H1 (cell line): Measurements from ENCODE around the gene IQCC. TPM values are rescaled to one million over a fixed set of nuclear protein-coding genes. Genes with fewer than 3 reads are reported as not detected.

Experiments used
- CTCF ChIA-PET: fragments of 300-600 bp; sonication (Branson Sonifier 250); formaldehyde crosslinking; loops from one replicate; lab custom pipeline; 2021; ENCODE audit not compliant: partially characterized antibody; lab: Charles Lee
- POLR2A ChIA-PET: fragments of 300-600 bp; sonication (Branson Sonifier 250); formaldehyde crosslinking; loops from one replicate; lab custom pipeline; 2021; ENCODE audit warnings: inconsistent platforms; ENCODE audit not compliant: partially characterized antibody; lab: Charles Lee
- DNase-seq, 2 experiments: peaks; one replicate each; pipeline versions ENCODE4 v3.0.0 to v3.0.0-alpha.2; 2010 to 2022; ENCODE audit warnings: low spot score in 2 of 2, low read depth in 1 of 2, mixed read lengths in 1 of 2
- FAIRE-seq: peaks from 2 replicates; lab custom pipeline; 2011; peaks lifted over from hg19 to GRCh38; lab: Jason Lieb, UNC
- H2AFZ ChIP-seq: 2 replicates; pipeline ENCODE4 v1.8.1; 2012; ENCODE audit warnings: low read length, inconsistent platforms
- H2AK5ac ChIP-seq: 2 replicates; pipeline ENCODE4 v1.6.1; 2013; ENCODE audit warnings: low read depth, low read length
- H2BK120ac ChIP-seq: replicated peaks from 2 replicates; pipeline ENCODE3; 2013; ENCODE audit warnings: low read depth, low read length, inconsistent platforms
- H2BK12ac ChIP-seq: 2 replicates; pipeline ENCODE4 v1.6.1; 2013; ENCODE audit warnings: low read depth, low read length
- H2BK15ac ChIP-seq: 2 replicates; pipeline ENCODE4 v1.6.1; 2013; ENCODE audit warnings: low read length
- H2BK20ac ChIP-seq: 2 replicates; pipeline ENCODE4 v1.6.1; 2013; ENCODE audit warnings: low read length
- H2BK5ac ChIP-seq: 2 replicates; pipeline ENCODE4 v1.6.1; 2013; ENCODE audit warnings: low read depth, low read length
- H3K14ac ChIP-seq: 2 replicates; pipeline ENCODE4 v1.6.1; 2013; ENCODE audit warnings: inconsistent platforms; ENCODE audit not compliant: insufficient read length
- H3K18ac ChIP-seq: 2 replicates; pipeline ENCODE4 v1.6.1; 2013; ENCODE audit warnings: low read length; ENCODE audit errors: extremely low read depth
- H3K23ac ChIP-seq: 2 replicates; pipeline ENCODE4 v1.6.1; 2013; ENCODE audit warnings: inconsistent platforms; ENCODE audit not compliant: insufficient read length
- H3K23me2 ChIP-seq: 2 replicates; pipeline ENCODE4 v1.6.1; 2013; ENCODE audit warnings: low read depth, low read length
- H3K27ac ChIP-seq: 2 replicates; pipeline ENCODE4 v1.6.1; 2011; ENCODE audit warnings: low read depth, low read length, inconsistent platforms
- H3K27me3 ChIP-seq, 4 experiments: replicated peaks in 1 of 4; 1 replicate in 1 of 4; 2 replicates in 3 of 4; pipeline versions ENCODE4 v1.6.1 to v1.8.1; 2011 to 2013; ENCODE audit warnings: low read length in 3 of 4, mild to moderate bottlenecking in 3 of 4, inconsistent platforms in 2 of 4, mixed read lengths in 2 of 4, moderate library complexity in 1 of 4; ENCODE audit not compliant: control insufficient read depth in 3 of 4, insufficient read depth in 3 of 4; ENCODE audit errors: extremely low read depth in 1 of 4
- H3K36me3 ChIP-seq, 4 experiments: 2 replicates each; pipeline versions ENCODE4 v1.6.1 to v1.8.1; 2011 to 2013; ENCODE audit warnings: mild to moderate bottlenecking in 4 of 4, low read length in 3 of 4, moderate library complexity in 2 of 4, control low read depth in 1 of 4, inconsistent platforms in 1 of 4; ENCODE audit not compliant: insufficient read depth in 4 of 4, control insufficient read depth in 2 of 4
- H3K4ac ChIP-seq: replicated peaks from 2 replicates; pipeline ENCODE3; 2013; ENCODE audit warnings: low read length, low read depth, mixed read lengths, inconsistent platforms; ENCODE audit not compliant: insufficient read length
- H3K4me1 ChIP-seq, 4 experiments: replicated peaks in 1 of 4; 1 replicate in 1 of 4; 2 replicates in 3 of 4; pipeline versions ENCODE4 v1.6.1 to v1.8.1; 2011 to 2013; ENCODE audit warnings: low read length in 3 of 4, inconsistent platforms in 2 of 4, mixed read lengths in 1 of 4; ENCODE audit not compliant: insufficient read depth in 4 of 4, control insufficient read depth in 3 of 4
- H3K4me2 ChIP-seq, 2 experiments: 2 replicates each; pipeline versions ENCODE4 v1.6.1 to v1.8.1; 2011 to 2013; ENCODE audit warnings: low read depth in 2 of 2, low read length in 2 of 2, control low read depth in 1 of 2, inconsistent platforms in 1 of 2, mild to moderate bottlenecking in 1 of 2; ENCODE audit not compliant: insufficient read depth in 1 of 2
- H3K4me3 ChIP-seq, 4 experiments: fragments of 200-600, 300-600 bp in 1 of 4; sonication (generic), shearing (Covaris generic), sonication (Bioruptor Twin) in 1 of 4; 2 replicates each; pipeline versions ENCODE4 v1.5.1 to v1.8.1; 2011 to 2016; ENCODE audit warnings: low read length in 4 of 4, low read depth in 3 of 4, control low read depth in 2 of 4, inconsistent platforms in 2 of 4, mild to moderate bottlenecking in 2 of 4, mixed read lengths in 1 of 4, moderate library complexity in 1 of 4; ENCODE audit not compliant: insufficient read depth in 2 of 4; ENCODE audit errors: extremely low read depth in 1 of 4
- H3K56ac ChIP-seq: replicated peaks from 2 replicates; pipeline ENCODE3; 2013; ENCODE audit warnings: low read depth, mild to moderate bottlenecking, mixed read lengths, low read length, inconsistent platforms; ENCODE audit not compliant: insufficient read length
- H3K79me1 ChIP-seq: 2 replicates; pipeline ENCODE4 v1.6.1; 2013; ENCODE audit warnings: low read depth, low read length, control low read depth
- H3K79me2 ChIP-seq, 2 experiments: 2 replicates each; pipeline versions ENCODE4 v1.6.1 to v1.8.1; 2012 to 2013; ENCODE audit warnings: low read length in 2 of 2, mild to moderate bottlenecking in 2 of 2, inconsistent platforms in 1 of 2; ENCODE audit not compliant: insufficient read depth in 2 of 2, control insufficient read depth in 1 of 2
- H3K9ac ChIP-seq, 4 experiments: replicated peaks in 1 of 4; 1 replicate in 1 of 4; 2 replicates in 3 of 4; pipeline versions ENCODE4 v1.6.1 to v1.8.1; 2011 to 2013; ENCODE audit warnings: low read depth in 3 of 4, low read length in 3 of 4, control low read depth in 2 of 4, mild to moderate bottlenecking in 2 of 4, moderate library complexity in 2 of 4, inconsistent platforms in 1 of 4; ENCODE audit errors: extremely low read depth in 1 of 4
- H3K9me3 ChIP-seq, 2 experiments: 2 replicates each; pipeline versions ENCODE4 v1.6.1 to v1.8.1; 2012 to 2013; ENCODE audit warnings: mild to moderate bottlenecking in 2 of 2, moderate library complexity in 2 of 2, control low read depth in 1 of 2, inconsistent platforms in 1 of 2, low read depth in 1 of 2, low read length in 1 of 2, mixed read lengths in 1 of 2; ENCODE audit not compliant: insufficient read depth in 2 of 2
- H4K20me1 ChIP-seq, 2 experiments: replicated peaks in 1 of 2; 2 replicates each; pipeline versions ENCODE3 to v1.8.1; 2011 to 2013; ENCODE audit warnings: inconsistent platforms in 2 of 2, low read length in 2 of 2, mild to moderate bottlenecking in 1 of 2; ENCODE audit not compliant: insufficient read depth in 2 of 2, control insufficient read depth in 1 of 2
- H4K5ac ChIP-seq: 2 replicates; pipeline ENCODE4 v1.6.1; 2013; ENCODE audit warnings: low read length, low read depth, mixed read lengths, inconsistent platforms; ENCODE audit not compliant: insufficient read length
- H4K8ac ChIP-seq: 2 replicates; pipeline ENCODE4 v1.8.0; 2013; ENCODE audit warnings: mild to moderate bottlenecking, moderate library complexity, low read length, inconsistent platforms; ENCODE audit not compliant: insufficient read depth; ENCODE audit errors: extremely low read depth
- H4K91ac ChIP-seq: replicated peaks from 2 replicates; pipeline ENCODE3; 2013; ENCODE audit warnings: low read length, mixed read lengths, inconsistent platforms; ENCODE audit not compliant: insufficient read length
- BCL11A ChIP-seq, 2 experiments: IDR thresholded peaks; one replicate each; pipeline ENCODE4 v1.6.1; 2011; ENCODE audit warnings: low read depth in 2 of 2, low read length in 2 of 2, mild to moderate bottlenecking in 2 of 2
- CHD1 ChIP-seq: IDR thresholded peaks from 2 replicates; pipeline ENCODE4 v1.6.1; 2012; ENCODE audit warnings: low read depth, low read length, improper control_type of control experiment
- EZH2 ChIP-seq: fragments of 200-600 bp; sonication (generic); IDR thresholded peaks from 2 replicates; pipeline ENCODE4 v1.7.1; 2012; ENCODE audit warnings: low read depth, mild to moderate bottlenecking, moderate library complexity, low read length, inconsistent platforms; ENCODE audit not compliant: severe bottlenecking
- FOSL1 ChIP-seq: IDR thresholded peaks from 2 replicates; pipeline ENCODE4 v1.6.1; 2011; ENCODE audit warnings: mild to moderate bottlenecking, low read depth, low read length, moderate library complexity; ENCODE audit not compliant: insufficient read depth
- HDAC2 ChIP-seq, 2 experiments: fragments of 300-600 bp in 1 of 2; sonication (generic) in 1 of 2; IDR thresholded peaks; 2 replicates each; pipeline ENCODE4 v1.6.1; 2011 to 2012; ENCODE audit warnings: low read depth in 2 of 2, low read length in 2 of 2, mild to moderate bottlenecking in 2 of 2, moderate library complexity in 2 of 2, borderline replicate concordance in 1 of 2, inconsistent platforms in 1 of 2
- HDAC6 ChIP-seq: IDR thresholded peaks from one replicate; pipeline ENCODE4 v1.7.1; 2012; ENCODE audit warnings: low read depth, mild to moderate bottlenecking, inconsistent platforms, low read length, moderate library complexity
- JUN ChIP-seq: IDR thresholded peaks from 2 replicates; pipeline ENCODE4 v1.6.1; 2011; ENCODE audit warnings: low read depth, mild to moderate bottlenecking, improper control_type of control experiment, low read length
- JUND ChIP-seq: IDR thresholded peaks from 2 replicates; pipeline ENCODE4 v1.6.1; 2011; ENCODE audit warnings: mild to moderate bottlenecking, improper control_type of control experiment, low read length
- KDM5A ChIP-seq: fragments of 200-600 bp; IDR thresholded peaks from 2 replicates; pipeline ENCODE4 v1.7.1; 2012; ENCODE audit warnings: mild to moderate bottlenecking, low read length, inconsistent platforms, mixed read lengths
- NANOG ChIP-seq: IDR thresholded peaks from 2 replicates; pipeline ENCODE4 v1.6.1; 2011; ENCODE audit warnings: low read length, low read depth, mild to moderate bottlenecking, inconsistent platforms; ENCODE audit not compliant: insufficient read depth, poor library complexity, severe bottlenecking
- POLR2AphosphoS5 ChIP-seq: IDR thresholded peaks from 2 replicates; pipeline ENCODE4 v1.6.1; 2011; ENCODE audit warnings: low read depth, low read length
- POU5F1 ChIP-seq: IDR thresholded peaks from 2 replicates; pipeline ENCODE4 v1.6.1; 2011; ENCODE audit warnings: low read depth, mild to moderate bottlenecking, low read length, moderate library complexity
- TAF7 ChIP-seq: optimal IDR thresholded peaks from 2 replicates; pipeline ENCODE3; 2011; ENCODE audit warnings: low read depth, mild to moderate bottlenecking, inconsistent platforms, low read length, moderate library complexity, borderline replicate concordance
- TBP ChIP-seq: IDR thresholded peaks from 2 replicates; pipeline ENCODE4 v1.6.1; 2011; ENCODE audit warnings: low read depth, low read length, improper control_type of control experiment
- WGBS, 2 experiments: shearing (Covaris generic) in 1 of 2; methylation state at CpG; one replicate each; pipeline versions ENCODE4 v1.1.6 to v1.1.7; 2013 to 2015; ENCODE audit warnings: low lambda C conversion rate in 2 of 2, mixed read lengths in 2 of 2, inconsistent platforms in 1 of 2, low coverage in 1 of 2, missing lambda C conversion rate in 1 of 2; ENCODE audit not compliant: insufficient replicate concordance in 2 of 2, insufficient coverage in 1 of 2, insufficient read length in 1 of 2; ENCODE audit errors: extremely low coverage in 1 of 2, missing lambda C conversion rate in 1 of 2; 5-methylcytosine and 5-hydroxymethylcytosine counted together
- polyA plus RNA-seq, 7 experiments: library from polyadenylated mRNA; depleted of rRNA in 3 of 7; stranded (reverse) in 5 of 7; unstranded in 2 of 7; fragments of >200 nt in 5 of 7; fragments of 200-250 nt in 2 of 7; gene quantifications; 1 replicate in 5 of 7; 2 replicates in 1 of 7; 4 replicates in 1 of 7; pipeline versions ENCODE4 v1.2.1 to v1.2.3, GENCODE V29; 2011 to 2013; ENCODE audit warnings: missing spikeins in 2 of 7, mixed read lengths in 2 of 7
- total RNA-seq: library from RNA; stranded (reverse); fragmentation: NEBNext Ultra II Directional; extraction: Animal tissue kit (Norgen Biotek cat#: 25700); gene quantifications from 2 replicates; pipeline ENCODE4 v1.2.1, GENCODE V29; 2021

The IQCC gene
- total and polyA plus RNA-seq, 2 of the 8 experiments (the other 6 are each of a cell fraction or from before 2014, with no cell fraction given) = 2.5 to 4.2 TPM

- Histone ChIP-seq H2BK20ac (no peak overlapping the region), H3K36me3 (peaks cover 19 to 44% (median 32%) of the 10 kb centered on the region in 4 experiments), H3K18ac (no peak overlapping the region), H3K56ac (no peak overlapping the region), H3K27me3 (no peaks in the 10 kb centered on the region), H2BK5ac (no peak overlapping the region), H3K9ac (no peak overlapping the region), H2BK12ac (no peak overlapping the region), H3K14ac (no peak overlapping the region), H3K4me1 (peaks cover 0 to 7% (median 2%) of the 10 kb centered on the region in 4 experiments; a peak in 3 of 7 replicates), H2BK120ac (no peak overlapping the region), H3K4me3 (no peak overlapping the region), H3K27ac (no peak overlapping the region), H3K4ac (no peak overlapping the region), H3K4me2 (no peak overlapping the region), H3K9me3 (no peaks in the 10 kb centered on the region), H3K23me2 (peaks cover 8% of the 10 kb centered on the region; the same call in 1 of the 2 replicates), H3K79me1 (0 out of 2 replicates have a peak, but pooled peaks cover 2% of the 10 kb centered on the region), H3K79me2 (peaks cover 0 to 24% of the 10 kb centered on the region in 2 experiments; a peak in 3 of 4 replicates), H2AFZ (no peak overlapping the region), H4K8ac (no peak overlapping the region), H2BK15ac (no peak overlapping the region), H4K91ac (no peak overlapping the region), H2AK5ac (no peak overlapping the region), H4K20me1 (peaks cover 0 to 7% of the 10 kb centered on the region in 2 experiments), H4K5ac (no peak overlapping the region), H3K23ac (no peak overlapping the region)
- ChIA-PET CTCF (interaction anchor here (1.0 to 6.8 kb wide), 8 partner anchors 9 to 108 kb away, joined by 3 to 38 read pairs (median 3); partner anchors contain the start of gene FAM167B), POLR2A (interaction anchor here (1.3 to 8.0 kb wide), 5 partner anchors 10 to 129 kb away, joined by 3 to 52 read pairs (median 4); partner anchors contain the start of gene MARCKSL1)
- FAIRE-seq = no peak
- no peak for DNase-seq
- WGBS, 2 experiments = 93% methylated on average over 4 of the region's 4 CpGs; no CpG with 5 or more reads in 1 of the 2 experiments
- TF ChIP-seq HDAC6 (no peak), POLR2AphosphoS5 (no peak), TBP (no peak), JUN (no peak), KDM5A (no peak), HDAC2 (IDR thresholded peaks at IDR 0.05; ENCODE audit: borderline replicate concordance in 1 of 2, low read depth in 2 of 2, low read length in 2 of 2) (no peak), EZH2 (no peak), POU5F1 (no peak), JUND (no peak), FOSL1 (no peak), CHD1 (no peak), NANOG (no peak), TAF7 (no peak), BCL11A (IDR thresholded peaks at IDR 0.05; ENCODE audit: low read depth in 2 of 2, low read length in 2 of 2) (no peak)
Observed at GRCh38 chr1:32224285-32224684, 18.8 kb downstream of the IQCC start.
